ENCODE measurements around the gene VEPH1. TPM values are rescaled to one million over a fixed set of nuclear protein-coding genes. Genes with fewer than 3 reads are reported as not detected.

VEPH1 gene
- total RNA-seq, 1 experiment from 2014 or later, result 0.51 TPM

GRCh38 chr3:157520485-157521150 lies 17.4 kb upstream of the VEPH1 start:
- ChIA-PET POLR2A (no interaction called here), CTCF (no interaction called here)
- Histone ChIP-seq H3K27me3 (ENCODE audit: control insufficient read depth, insufficient read depth, low read length) (no peaks in the 10 kb centered on the region), H3K4me3 (ENCODE audit: low read depth in 2 of 2, low read length in 2 of 2) (no peak overlapping the region), H3K9me3 (ENCODE audit: control insufficient read depth, insufficient read depth, low read depth, low read length) (no peaks in the 10 kb centered on the region; the same call in 1 of the 2 replicates), H3K4me1 (ENCODE audit: control insufficient read depth, insufficient read depth, low read length) (no peaks in the 10 kb centered on the region), H3K36me3 (ENCODE audit: control insufficient read depth, insufficient read depth, low read length) (no peaks in the 10 kb centered on the region), H3K27ac (ENCODE audit: low read length) (no peak overlapping the region)
- no peak for ATAC-seq
- no peak for DNase-seq (ENCODE audit: low read depth, low spot score)
- BruUV-seq (replicated peaks), result no TSS peak
- in situ Hi-C loops (cut with HindIII; ENCODE audit: low pct_unique_long_range_greater_than_20kb, low sequenced_read_pairs) (no loop called here), intact Hi-C loops (cut with micrococcal nuclease; ENCODE audit: unreplicated experiment) (no loop called here)
- TF ChIP-seq REST (IDR thresholded peaks at IDR 0.05; ENCODE audit: insufficient read depth in 1 of 2, low read depth in 2 of 2, low read length in 1 of 2) (no peak), TCF7L2 (IDR thresholded peaks at IDR 0.05; ENCODE audit: low read depth, low read length) (no peak), CTCF (IDR thresholded peaks at IDR 0.05) (no peak), SIN3A (IDR thresholded peaks at IDR 0.05; ENCODE audit: borderline replicate concordance, insufficient read depth, low read depth, low read length) (no peak), POLR2AphosphoS5 (IDR thresholded peaks at IDR 0.05; ENCODE audit: low read depth, low read length) (no peak)

DNA sequence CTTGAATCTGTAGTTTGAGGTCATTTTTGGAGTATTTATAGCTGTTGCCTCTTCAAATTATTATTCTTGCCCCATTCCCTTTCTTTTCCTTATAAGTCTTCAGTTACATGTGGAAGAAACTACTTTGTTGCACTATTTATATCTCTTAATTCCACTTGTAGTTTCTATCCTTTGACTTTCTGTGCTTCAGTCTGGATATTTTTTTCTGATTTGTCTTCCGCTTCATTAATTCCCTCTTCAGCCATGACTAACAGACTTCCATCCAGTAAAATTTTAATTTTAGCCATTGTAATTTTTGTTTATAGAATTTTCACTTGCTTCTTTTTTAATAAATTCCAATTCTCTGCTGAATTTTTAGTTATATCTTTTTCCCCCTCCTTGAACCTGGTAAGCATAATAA lies 15.7 kb upstream of the VEPH1 start:
- H3K4me3 ChIP-seq (ENCODE audit: low read depth in 2 of 2, low read length in 2 of 2), result no peak overlapping the region
- H3K9me3 ChIP-seq (ENCODE audit: control insufficient read depth, insufficient read depth, low read depth, low read length), result no peaks in the 10 kb centered on the region; the same call in 1 of the 2 replicates
- no peak overlapping the region for H3K27ac ChIP-seq (ENCODE audit: low read length)
- no peak for DNase-seq (ENCODE audit: low read depth, low spot score)
- no peak for ATAC-seq
- no TSS peak for BruUV-seq (replicated peaks)
- no peaks in the 10 kb centered on the region for H3K4me1 ChIP-seq (ENCODE audit: control insufficient read depth, insufficient read depth, low read length)
- in situ Hi-C loops (cut with HindIII; ENCODE audit: low pct_unique_long_range_greater_than_20kb, low sequenced_read_pairs) (no loop called here), intact Hi-C loops (cut with micrococcal nuclease; ENCODE audit: unreplicated experiment) (no loop called here)
- CTCF ChIA-PET, result no interaction called here
- no peak for TF ChIP-seq CTCF (IDR thresholded peaks at IDR 0.05)
- no peak for TF ChIP-seq REST (IDR thresholded peaks at IDR 0.05; ENCODE audit: insufficient read depth in 1 of 2, low read depth in 2 of 2, low read length in 1 of 2)
- TF ChIP-seq TCF7L2 (IDR thresholded peaks at IDR 0.05; ENCODE audit: low read depth, low read length), result no peak
- TF ChIP-seq SIN3A (IDR thresholded peaks at IDR 0.05; ENCODE audit: borderline replicate concordance, insufficient read depth, low read depth, low read length), result no peak
- TF ChIP-seq POLR2AphosphoS5 (IDR thresholded peaks at IDR 0.05; ENCODE audit: low read depth, low read length), result no peak
- POLR2A ChIA-PET, result no interaction called here
- H3K27me3 ChIP-seq (ENCODE audit: control insufficient read depth, insufficient read depth, low read length), result no peaks in the 10 kb centered on the region
- no peaks in the 10 kb centered on the region for H3K36me3 ChIP-seq (ENCODE audit: control insufficient read depth, insufficient read depth, low read length)
